T47D (cell line): ENCODE data around the gene ZFP1.

Experiments used
- DNase-seq, 2 experiments: peaks; one replicate each; pipeline versions ENCODE4 v3.0.0 to v3.0.0-alpha.2; 2011 to 2012; ENCODE audit warnings: low read depth in 1 of 2, low spot score in 1 of 2
- JUND ChIP-seq: IDR thresholded peaks from 2 replicates; pipeline ENCODE4 v1.6.1; 2012; ENCODE audit warnings: low read depth
- in situ Hi-C: cut with HindIII; loops from 2 replicates; pipeline ENCODE4 v1.10.0; 2016; ENCODE audit warnings: low sequenced_read_pairs, low pct_unique_long_range_greater_than_20kb

ZFP1 gene

DNA sequence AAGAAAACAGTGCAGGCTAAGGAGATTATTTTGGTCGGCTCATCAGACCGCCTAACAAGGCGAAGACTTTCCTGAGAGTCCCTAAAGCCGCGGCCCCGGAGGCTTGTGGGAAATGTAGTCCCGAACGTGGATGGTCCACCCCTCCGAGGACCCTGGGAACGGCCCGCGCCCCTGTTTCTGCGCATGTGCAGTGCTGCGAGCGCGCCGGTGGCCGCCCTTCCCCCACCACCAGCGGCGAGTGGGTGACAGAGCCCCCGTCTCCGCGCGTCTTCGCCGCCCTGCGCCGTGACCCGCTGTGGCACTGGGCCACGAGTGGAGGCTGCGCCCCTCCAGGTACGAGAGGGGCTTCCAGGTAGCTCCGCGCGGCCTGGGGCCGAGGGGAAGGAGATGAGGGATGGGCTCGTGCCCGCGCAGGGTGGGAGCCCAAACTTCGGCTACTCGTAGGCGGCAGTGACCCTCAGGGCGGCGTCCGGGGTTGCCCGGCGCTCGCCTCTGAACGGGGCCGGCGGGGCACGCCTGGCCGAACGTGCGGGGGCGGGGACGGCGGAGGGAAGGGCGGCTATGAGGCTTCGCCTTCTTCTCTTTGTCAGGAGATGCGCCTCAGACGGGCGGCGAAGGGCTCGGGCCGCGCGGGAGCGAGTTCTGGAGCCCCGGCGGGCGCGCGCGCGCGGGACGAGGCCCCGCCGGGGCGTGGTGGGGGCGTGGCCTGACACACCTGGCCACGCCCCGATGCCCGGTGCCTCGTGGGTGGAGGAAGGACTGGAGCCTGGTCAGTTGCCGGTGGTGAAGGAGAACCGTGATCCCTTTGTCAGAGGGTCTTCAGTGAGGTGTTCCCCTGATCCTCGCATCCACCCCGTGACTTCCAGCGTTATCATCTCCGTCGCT lies at the start of gene ZFP1:
TSS of gene ZFP1 (plus strand) at position 214 of the 885 bp plus-strand sequence. CDS start 4,428 bp downstream, outside the sequence.
- no peak for TF ChIP-seq JUND
- in situ Hi-C loops = no loop called here
- DNase-seq = peak; percentile 83 to 96

DNA sequence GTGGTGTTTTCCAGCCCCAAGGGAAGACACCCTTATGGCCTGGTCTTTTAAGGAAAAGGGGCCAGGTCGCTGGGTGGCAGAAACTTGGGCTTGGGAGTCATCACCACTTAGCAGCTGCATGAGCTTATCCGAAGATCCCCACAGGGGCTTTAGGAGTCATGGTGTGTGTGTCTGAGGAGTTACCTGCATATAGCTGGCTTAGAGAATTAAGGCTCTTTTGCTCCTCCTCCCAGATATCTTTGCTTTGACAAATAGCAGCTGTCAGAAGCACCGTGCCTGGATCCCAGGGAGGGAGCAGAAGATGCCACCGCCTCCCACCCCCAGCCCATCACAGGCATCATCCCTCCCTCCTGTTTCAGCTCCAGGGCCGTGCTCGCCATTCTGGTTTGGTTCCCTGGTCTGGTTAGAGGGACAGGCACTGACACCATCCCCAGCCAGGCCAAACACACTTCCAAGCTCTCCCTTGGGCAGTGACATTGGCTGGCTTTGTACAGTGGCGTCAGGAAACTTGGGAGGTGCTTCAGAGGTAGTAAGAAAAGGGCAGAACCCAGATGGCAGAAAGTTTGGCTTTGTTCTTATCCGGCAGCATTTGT lies 49.2 kb upstream of the ZFP1 start:
- in situ Hi-C loops = no loop called here
- no peak for TF ChIP-seq JUND
- DNase-seq = peak in 1 of 2 experiments; percentile 42

DNA sequence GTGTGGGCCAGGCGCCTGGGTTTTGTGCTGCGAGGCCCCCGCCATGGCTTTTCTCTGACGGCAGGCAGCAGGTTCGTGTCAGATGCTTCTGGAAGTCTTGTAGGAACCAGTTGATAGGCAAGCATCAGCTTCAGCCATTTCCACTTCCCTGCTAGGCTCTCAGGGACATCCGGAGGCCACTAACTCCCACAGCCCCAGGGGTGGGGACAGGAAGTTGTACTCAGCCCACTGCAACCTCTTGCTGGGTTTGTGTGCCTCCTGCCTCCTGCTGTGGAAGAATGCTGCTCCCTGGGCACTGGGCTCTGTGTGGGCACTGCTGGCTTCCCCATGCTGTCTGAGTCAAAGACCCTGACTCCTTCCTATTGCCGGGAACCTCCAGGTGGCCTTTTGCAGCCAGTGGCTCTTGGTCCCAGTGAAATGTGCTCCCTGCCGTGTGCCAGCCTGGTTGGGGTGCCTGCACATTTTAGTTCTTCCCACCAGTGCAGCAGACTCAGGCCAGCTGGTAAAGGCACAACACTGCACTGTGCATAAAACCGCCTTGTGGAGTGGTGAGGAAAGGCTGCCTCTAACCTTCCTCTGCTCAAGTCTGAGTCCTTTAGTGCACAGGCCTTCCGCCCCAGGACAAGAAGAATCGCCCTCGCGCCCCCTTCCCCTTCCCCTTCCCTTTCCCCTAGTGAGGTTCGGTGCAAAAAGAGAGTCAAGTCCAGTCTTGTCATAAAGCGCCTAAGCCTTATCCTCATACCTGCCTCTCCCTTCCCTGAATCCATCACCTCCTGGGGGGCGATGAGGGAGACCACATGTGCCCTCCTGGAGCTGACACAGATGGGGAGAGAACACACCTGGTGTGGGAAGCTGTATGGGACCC lies 48.4 kb upstream of the ZFP1 start:
- in situ Hi-C loops = no loop called here
- no peak for DNase-seq
- no peak for TF ChIP-seq JUND

DNA sequence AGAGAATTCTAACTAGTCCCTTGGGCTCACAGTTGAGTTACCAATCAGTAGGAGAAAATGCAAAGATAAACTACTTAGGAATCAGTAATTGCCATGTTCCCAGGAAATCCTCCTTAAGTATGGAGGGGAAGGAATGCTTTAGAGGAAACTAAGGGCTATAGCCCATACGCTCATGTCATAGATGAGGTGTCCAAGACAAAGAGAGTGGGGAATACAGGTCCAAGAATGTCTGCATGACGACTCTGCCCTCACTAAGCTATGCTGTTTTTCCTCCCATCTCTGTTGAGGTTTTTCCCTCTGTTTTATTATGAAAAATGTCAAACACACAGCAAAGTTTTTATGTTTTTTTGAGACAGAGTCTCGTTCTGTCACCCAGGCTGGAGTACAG lies 47.7 kb upstream of the ZFP1 start:
- no peak for TF ChIP-seq JUND
- in situ Hi-C loops = no loop called here
- DNase-seq = no peak

DNA sequence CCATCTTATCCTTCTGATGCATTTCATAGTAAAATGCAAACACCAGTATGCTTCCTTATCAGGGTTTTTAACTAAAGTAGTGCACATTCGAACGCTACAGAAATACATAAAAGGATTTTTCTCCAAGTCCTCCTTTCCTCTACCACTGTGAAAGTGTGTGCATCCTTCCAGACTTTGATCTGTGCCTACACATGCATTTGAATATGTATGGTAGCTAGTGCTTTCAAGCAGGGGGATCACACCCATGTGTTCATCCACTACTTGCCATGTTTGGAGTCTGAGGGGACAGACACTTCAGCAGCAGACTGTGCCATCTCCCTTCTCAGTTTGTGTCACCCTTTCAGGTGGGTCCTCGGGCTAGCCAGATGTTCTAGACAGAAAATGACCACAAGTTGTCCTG lies 46.7 kb upstream of the ZFP1 start:
- in situ Hi-C loops = no loop called here
- DNase-seq = no peak
- no peak for TF ChIP-seq JUND

DNA sequence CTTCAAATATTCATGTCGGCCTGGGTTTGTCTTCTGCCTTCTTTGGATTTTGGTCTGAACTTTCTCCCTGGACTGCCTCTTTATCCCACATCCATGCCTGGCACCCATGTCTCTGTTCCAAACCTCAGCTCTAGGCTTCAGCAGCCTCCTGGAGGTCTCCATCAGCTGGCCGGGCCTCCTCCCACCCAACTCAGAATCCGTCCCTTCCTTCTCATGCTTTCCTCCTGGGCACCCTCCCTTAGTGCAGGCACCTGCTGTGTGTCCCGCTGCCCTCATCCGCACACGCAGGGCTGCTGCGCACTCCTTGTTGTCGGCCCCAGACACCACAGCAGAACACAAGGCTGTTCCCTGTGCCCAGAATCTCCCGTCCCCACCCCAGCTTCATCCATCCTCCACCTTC lies 45.7 kb upstream of the ZFP1 start:
- in situ Hi-C loops = no loop called here

DNA sequence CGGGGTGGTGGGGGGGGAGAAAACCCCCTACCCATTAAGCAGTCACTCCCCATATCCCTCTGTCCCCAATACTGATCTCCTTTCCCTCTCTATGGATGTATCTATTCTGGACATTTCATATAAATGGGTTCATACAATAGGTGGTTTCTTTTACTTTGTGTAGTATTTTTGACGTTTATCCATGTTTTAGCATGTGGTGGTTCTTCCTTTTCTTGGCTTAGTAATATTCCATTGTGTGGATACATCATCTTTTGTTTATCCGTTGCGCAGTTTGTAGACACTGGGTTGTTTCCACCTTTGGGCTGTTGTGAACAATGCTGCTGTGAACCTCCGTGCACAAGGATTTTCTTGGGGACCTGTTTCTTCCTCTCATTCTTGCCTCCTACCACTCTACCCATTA lies 44.3 kb upstream of the ZFP1 start:
- TF ChIP-seq JUND = no peak
- no peak for DNase-seq
- in situ Hi-C loops = no loop called here

More for the DNA sequence above, 45.7 kb upstream of the ZFP1 start:
- no peak for TF ChIP-seq JUND
- no peak for DNase-seq

DNA sequence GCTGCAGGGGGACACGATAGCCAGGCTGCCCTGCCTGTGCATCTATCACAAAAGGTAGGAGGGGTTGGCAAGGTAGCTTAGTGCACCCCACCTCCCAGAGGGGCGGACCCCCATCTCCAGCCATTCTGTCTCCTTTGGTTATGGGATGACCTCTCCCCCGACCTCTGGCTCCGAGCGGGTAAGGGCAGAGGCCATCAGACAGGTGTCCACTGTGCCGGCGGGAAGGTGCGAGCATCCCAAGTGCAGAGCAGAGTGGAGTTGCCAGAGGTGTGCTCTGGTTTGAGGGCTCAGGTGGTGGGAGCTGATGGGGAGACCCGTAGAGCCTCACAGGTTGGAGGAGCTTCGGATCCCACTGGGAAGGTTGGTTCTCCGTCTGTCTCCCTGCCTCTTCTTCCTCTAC lies 43.5 kb upstream of the ZFP1 start:
- in situ Hi-C loops = no loop called here
- no peak for TF ChIP-seq JUND
- DNase-seq = no peak

DNA sequence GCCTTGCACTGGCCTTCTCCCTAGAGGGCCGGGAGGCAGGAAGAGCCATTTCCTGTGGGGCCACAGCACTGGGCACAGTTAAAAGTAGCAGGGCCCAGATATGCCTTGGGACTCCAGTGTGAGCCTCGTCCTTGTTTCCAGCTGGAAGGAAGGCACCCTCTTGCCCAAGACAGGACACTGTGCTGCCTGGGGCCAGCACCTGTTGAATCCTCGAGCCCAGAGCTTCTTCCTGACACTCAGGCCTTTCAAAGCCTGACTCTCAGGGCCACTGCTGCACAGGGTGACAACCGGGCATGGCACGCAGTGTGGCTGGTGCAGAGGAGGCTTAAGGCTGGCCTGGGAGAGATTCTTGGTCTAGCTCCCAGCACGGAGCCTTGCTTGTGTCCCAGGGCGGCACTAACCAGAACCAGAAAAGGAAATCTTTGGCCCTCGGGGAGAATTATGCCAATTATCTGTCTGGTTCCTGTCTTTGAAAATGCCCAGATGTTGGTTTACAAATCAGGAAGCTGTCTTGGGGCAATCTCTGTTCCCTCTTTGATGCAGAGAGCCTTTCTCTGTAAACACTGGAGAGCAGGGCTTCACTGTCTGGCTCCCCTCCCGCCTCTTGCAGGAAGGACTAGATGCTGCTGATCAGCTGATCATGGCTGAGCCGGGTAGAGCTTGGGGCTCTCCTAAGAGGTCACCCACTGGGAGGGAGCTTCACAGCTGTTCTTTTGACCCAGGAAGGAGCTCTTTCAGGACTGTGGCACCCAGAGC lies 42.8 kb upstream of the ZFP1 start:
- in situ Hi-C loops = no loop called here
- no peak for DNase-seq
- TF ChIP-seq JUND = no peak

DNA sequence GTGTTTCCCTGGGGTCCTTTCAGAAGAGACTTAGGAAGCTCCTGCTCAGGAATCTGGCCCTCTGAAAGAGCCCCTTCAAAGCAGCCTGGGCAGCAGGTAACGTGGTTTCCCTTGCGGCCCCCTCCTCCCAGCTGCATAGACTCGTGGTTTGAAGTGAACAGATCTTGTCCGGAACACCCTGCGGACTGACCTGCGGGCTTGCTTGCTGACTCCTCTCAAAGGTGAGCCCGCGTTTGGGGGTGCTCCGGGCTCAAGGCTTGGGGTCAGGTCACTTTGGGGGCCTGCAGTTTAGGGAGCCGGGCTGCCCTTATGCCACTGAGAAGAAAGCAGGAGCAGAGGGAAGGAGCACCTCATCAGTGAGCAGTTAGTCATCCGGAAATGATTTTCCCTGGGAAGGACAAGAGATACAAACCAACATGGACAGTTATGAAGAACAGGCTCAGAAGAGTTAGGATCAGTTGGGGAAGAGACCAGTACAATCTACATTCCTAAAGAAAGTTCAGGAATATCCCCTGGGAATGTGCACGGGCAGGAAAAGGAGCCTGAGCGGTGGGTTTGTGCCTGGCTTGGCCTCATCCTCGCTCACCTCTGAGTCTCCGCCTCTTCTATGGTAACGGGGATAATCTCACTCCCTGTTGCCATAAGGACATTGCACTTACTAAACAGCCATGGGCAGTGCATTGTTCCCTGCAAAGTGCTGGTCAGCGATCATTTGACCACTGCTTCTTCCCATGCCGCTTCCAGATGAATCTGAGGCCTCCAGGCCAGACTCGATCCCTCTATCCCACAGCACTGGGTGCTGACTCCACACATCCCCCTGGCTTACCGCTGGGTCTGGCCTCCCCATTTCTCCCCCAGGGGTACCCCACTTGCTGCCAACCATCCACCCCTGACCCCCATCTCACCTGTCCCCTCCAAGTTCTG lies 41.7 kb upstream of the ZFP1 start:
- no peak for TF ChIP-seq JUND
- in situ Hi-C loops = no loop called here
- DNase-seq = no peak

DNA sequence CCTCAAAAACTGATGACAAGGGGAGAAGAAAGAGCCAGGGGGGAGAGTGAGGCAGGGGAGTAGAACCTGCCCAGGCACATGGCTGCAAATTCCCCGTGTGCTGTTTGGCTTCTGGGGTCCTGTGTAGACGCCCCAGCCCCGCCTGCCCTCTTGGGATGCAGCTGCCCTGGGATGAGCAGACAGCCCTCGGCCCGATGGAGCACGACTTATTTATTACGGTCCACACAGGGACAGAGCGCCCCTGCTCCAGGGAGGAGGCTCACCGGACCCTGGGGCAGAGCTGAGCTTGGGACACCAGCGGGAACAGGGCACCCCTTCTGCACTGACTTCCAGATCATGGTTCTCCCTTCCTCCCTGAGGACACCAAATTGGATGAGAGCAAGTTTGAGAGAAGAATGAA lies 40.8 kb upstream of the ZFP1 start:
- TF ChIP-seq JUND = no peak
- in situ Hi-C loops = no loop called here
- no peak for DNase-seq
